Rectal smooth muscle tissue (tissue), 1 donor: ENCODE measurements around the gene QSOX2.

Experiments
- H3K27ac ChIP-seq: one replicate; pipeline ENCODE4 v1.7.0; 2013; ENCODE audit warnings: low read depth, low read length, inconsistent platforms
- H3K27me3 ChIP-seq: one replicate; pipeline ENCODE4 v1.7.0; 2013; ENCODE audit warnings: low read length; ENCODE audit not compliant: control insufficient read depth, insufficient read depth
- H3K36me3 ChIP-seq: one replicate; pipeline ENCODE4 v1.7.0; 2013; ENCODE audit warnings: low read length; ENCODE audit not compliant: control insufficient read depth, insufficient read depth
- H3K4me1 ChIP-seq: one replicate; pipeline ENCODE4 v1.7.0; 2013; ENCODE audit warnings: low read length; ENCODE audit not compliant: control insufficient read depth, insufficient read depth
- H3K4me3 ChIP-seq: one replicate; pipeline ENCODE4 v1.7.0; 2013; ENCODE audit warnings: low read length
- H3K9ac ChIP-seq: one replicate; pipeline ENCODE4 v1.7.0; 2013; ENCODE audit warnings: low read length

The QSOX2 gene

DNA sequence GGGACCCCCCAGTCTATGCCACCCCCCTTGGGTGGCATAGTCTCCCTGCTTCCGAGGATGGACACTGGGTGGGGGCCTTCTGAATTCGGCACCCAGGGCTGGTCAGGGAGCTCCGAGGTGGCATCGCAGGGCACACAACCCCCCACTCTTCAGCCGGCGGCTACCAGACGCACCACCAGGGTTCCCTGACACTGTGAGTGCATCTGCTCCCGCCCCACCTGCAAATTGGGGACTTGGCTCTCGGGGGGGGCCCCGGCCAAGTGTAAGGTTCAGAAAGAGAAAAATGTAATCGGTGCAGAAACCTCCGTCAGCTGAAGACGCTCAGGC, 12.7 kb upstream of the QSOX2 start:
- H3K4me1 ChIP-seq, result no peaks in the 10 kb centered on the region

GRCh38 chr9:136257381-136258298, 12.0 kb upstream of the QSOX2 start:
- Histone ChIP-seq H3K9ac (no peak overlapping the region), H3K27me3 (no peaks in the 10 kb centered on the region), H3K27ac (no peak overlapping the region), H3K4me3 (no peak overlapping the region), H3K4me1 (no peaks in the 10 kb centered on the region), H3K36me3 (no peaks in the 10 kb centered on the region)

More for the DNA sequence above, 12.7 kb upstream of the QSOX2 start:
- H3K36me3 ChIP-seq, result no peaks in the 10 kb centered on the region
- H3K27me3 ChIP-seq, result no peaks in the 10 kb centered on the region
- no peak overlapping the region for H3K27ac ChIP-seq
- no peak overlapping the region for H3K4me3 ChIP-seq
- no peak overlapping the region for H3K9ac ChIP-seq

DNA sequence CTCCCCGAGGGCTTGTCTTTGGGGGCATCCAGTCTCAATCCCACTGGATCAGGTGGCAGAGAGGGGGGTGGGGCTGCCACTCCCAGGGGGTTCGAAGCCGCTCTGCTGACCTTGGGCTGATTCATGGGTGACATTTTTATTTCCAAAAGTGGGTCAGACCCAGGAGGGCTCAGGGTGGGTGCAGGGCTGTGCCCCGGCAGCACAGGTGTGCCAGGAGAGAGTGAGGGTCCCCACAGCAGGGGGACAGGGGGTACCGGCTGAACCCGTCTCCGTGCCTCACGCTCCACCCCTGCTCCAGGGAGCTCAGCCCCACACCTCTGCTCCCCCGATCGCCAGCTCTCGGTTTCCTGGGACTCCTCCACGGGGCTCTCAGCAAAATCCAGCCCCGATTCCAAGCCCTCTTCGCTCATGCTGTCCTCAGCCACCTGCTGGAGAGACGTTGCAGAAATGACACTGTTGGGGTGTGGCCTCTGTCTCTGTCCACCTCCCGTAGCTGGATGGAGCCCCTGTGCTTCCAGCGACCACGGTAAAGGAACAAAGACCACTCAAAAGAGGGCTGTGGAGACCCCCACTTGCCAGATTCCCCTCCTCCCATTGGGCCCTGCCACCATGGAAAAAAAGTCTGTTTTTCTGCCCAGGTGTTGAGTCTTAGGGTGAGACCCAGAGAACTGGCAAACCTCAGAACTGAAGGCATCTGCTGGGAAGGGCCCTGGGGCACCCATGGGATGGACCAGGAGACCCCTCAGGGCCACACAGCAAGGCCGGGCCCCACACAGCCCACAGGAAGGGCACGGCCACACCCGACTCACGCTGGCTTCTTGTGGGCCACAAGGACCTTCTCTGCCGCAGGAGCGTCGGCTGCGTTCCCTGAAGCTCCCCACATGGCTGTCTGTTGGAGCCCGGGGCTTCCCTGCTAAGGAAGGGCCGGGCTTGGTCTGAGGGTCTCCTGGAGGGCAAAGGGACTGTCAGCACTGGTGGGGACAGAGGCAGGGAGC, 10.6 kb upstream of the QSOX2 start:
- no peaks in the 10 kb centered on the region for H3K27me3 ChIP-seq
- no peaks in the 10 kb centered on the region for H3K36me3 ChIP-seq
- no peak overlapping the region for H3K4me3 ChIP-seq
- H3K4me1 ChIP-seq, result no peaks in the 10 kb centered on the region
- no peak overlapping the region for H3K9ac ChIP-seq
- H3K27ac ChIP-seq, result no peak overlapping the region

GRCh38 chr9:136255166-136255538, 9.5 kb upstream of the QSOX2 start:
- H3K9ac ChIP-seq, result no peak overlapping the region
- H3K27ac ChIP-seq, result no peak overlapping the region
- H3K27me3 ChIP-seq, result no peaks in the 10 kb centered on the region
- no peaks in the 10 kb centered on the region for H3K4me1 ChIP-seq
- H3K36me3 ChIP-seq, result no peaks in the 10 kb centered on the region
- no peak overlapping the region for H3K4me3 ChIP-seq

DNA sequence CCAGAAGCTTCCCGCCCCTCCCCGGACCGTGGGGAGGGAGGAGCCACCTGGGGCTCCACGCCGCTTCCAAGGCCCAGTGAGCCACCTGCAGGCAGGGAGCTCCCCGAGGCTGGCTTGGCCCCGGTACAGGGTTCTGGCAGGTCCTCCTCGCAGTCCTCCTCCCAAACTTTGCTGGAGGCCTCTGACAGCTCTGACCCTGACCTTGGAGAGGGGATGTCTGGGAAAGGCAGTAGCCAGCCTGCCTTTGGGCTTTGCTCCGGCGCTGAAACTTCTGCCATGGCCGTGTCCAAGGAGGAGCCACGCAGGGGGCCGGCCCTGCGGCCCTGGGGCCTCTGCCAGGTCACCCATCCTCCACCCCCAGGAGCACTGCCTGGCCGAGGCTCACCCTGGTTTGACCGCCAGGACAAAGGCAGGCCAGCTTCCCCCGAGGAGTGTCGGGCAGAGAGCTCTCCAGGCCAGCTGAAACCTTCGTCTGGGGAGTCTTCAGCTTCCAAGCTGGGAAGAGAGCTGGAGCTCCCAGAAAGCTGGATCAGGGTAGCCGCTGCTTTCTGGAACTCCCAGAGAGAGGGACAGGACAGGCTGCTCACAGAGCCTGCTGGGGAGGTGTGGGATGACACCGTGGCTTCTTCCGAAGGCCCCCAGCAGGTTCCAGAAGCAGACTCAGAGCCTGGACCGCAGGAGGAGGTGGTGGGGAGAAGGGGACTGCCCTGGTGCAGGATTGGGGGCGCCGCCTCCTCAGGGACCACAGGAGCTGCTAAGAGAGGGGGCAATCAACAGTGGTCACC, 9.0 kb upstream of the QSOX2 start:
- no peak overlapping the region for H3K4me3 ChIP-seq
- H3K4me1 ChIP-seq, result no peaks in the 10 kb centered on the region
- H3K27ac ChIP-seq, result no peak overlapping the region
- H3K9ac ChIP-seq, result no peak overlapping the region
- H3K27me3 ChIP-seq, result no peaks in the 10 kb centered on the region
- no peaks in the 10 kb centered on the region for H3K36me3 ChIP-seq

GRCh38 chr9:136253246-136254130, 7.9 kb upstream of the QSOX2 start:
- Histone ChIP-seq H3K9ac (no peak overlapping the region), H3K36me3 (no peaks in the 10 kb centered on the region), H3K4me3 (no peak overlapping the region), H3K4me1 (no peaks in the 10 kb centered on the region), H3K27ac (no peak overlapping the region), H3K27me3 (no peaks in the 10 kb centered on the region)

- Histone ChIP-seq H3K36me3 (no peaks in the 10 kb centered on the region), H3K9ac (no peak overlapping the region), H3K27me3 (no peaks in the 10 kb centered on the region), H3K4me1 (no peaks in the 10 kb centered on the region), H3K4me3 (no peak overlapping the region), H3K27ac (no peak overlapping the region)
These were observed 7.2 kb upstream of the QSOX2 start for GRCh38 chr9:136252846-136253245.

DNA sequence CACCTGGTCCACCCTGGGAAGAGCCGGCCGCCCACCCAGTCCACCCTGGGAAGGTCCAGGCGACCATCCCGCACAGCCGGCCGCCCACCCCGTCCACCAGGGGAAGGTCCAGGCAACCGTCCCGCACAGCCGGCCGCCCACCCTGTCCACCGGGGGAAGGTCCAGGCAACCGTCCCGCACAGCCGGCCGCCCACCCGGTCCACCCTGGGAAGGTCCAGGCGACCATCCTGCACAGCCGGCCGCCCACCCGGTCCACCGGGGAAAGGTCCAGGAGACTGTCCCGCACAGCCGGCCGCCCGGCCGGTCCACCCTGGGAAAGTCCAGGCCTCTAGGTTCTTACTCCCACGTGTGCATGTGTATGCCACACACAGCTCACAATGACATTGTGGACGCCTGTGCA, 6.7 kb upstream of the QSOX2 start:
- Histone ChIP-seq H3K36me3 (no peaks in the 10 kb centered on the region), H3K4me1 (no peaks in the 10 kb centered on the region), H3K9ac (no peak overlapping the region), H3K4me3 (no peak overlapping the region), H3K27ac (no peak overlapping the region), H3K27me3 (no peaks in the 10 kb centered on the region)

DNA sequence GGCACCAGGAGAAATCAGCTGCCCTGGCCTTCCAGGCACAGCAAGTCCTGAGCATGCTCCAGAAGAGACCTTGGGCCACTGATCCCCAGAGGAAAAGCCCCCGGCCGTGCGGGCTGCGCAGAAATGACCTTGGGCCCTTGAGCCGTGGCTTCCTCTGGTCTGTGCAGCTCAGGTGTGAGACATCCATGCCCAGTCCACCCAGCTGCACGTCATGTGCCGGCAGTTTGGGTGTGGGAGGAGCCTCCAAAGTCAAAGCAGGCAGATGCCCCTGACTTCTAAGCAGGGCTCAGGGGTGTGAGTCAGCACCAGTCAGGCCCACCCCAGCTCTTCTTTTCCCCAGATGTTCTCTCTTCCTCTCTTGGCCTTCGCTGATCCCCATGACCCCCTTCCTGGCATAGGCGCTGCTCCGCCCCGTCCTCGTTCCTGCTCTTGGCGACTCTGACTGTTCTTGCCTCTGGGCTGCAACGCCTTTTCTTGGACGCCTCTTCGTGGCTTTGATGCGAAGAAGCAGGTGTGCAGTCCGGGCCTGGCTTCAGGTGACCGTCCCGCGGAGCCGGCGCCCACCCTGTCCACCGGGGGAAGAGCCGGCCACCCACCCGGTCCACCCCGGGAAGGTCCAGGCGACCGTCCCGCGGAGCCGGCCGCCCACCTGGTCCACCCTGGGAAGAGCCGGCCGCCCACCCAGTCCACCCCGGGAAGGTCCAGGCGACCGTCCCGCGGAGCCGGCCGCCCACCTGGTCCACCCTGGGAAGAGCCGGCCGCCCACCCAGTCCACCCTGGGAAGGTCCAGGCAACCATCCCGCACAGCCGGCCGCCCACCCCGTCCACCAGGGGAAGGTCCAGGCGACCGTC, 5.9 kb upstream of the QSOX2 start:
- no peaks in the 10 kb centered on the region for H3K36me3 ChIP-seq
- H3K4me1 ChIP-seq, result no peaks in the 10 kb centered on the region
- H3K4me3 ChIP-seq, result no peak overlapping the region
- H3K27ac ChIP-seq, result no peak overlapping the region
- no peak overlapping the region for H3K9ac ChIP-seq
- no peaks in the 10 kb centered on the region for H3K27me3 ChIP-seq

DNA sequence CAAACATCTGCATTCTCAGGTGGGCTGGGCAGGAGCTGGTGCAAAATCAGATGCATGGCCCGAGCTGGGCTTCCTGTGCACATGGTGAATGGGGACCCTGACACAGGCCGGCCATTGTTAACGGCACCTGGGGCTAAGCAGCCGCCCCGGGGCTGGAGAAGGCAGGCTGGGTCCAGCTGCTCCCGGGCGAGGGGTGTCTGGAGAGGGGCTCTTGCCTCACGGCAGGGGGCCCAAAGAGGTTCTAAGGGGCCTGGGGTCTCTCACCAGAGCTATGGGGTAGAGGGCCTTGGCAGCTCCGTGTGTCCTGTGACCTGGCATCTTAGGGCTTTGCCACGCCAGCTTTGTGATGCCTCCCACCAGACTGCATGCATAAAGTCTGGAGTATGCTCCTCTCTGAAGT, 5.1 kb upstream of the QSOX2 start:
- H3K36me3 ChIP-seq, result no peaks in the 10 kb centered on the region
- no peak overlapping the region for H3K4me3 ChIP-seq
- H3K9ac ChIP-seq, result no peak overlapping the region
- H3K4me1 ChIP-seq, result no peaks in the 10 kb centered on the region
- no peaks in the 10 kb centered on the region for H3K27me3 ChIP-seq
- H3K27ac ChIP-seq, result no peak overlapping the region
